Fibroblast of the aortic adventitia (primary cell): Measurements from ENCODE around the gene DENND1A. TPM values are rescaled to one million over a fixed set of nuclear protein-coding genes. Genes with fewer than 3 reads are reported as not detected.

ENCODE experiments used
- DNase-seq: peaks from one replicate; pipeline ENCODE4 v3.0.0-alpha.2; 2010; ENCODE audit warnings: low read depth
- H3K4me3 ChIP-seq: 2 replicates; pipeline ENCODE4 v1.5.1; 2011; ENCODE audit warnings: low read depth, mild to moderate bottlenecking, control low read depth, low read length, moderate library complexity
- total RNA-seq: library from RNA; depleted of rRNA; stranded (reverse); fragments of >200 nt; gene quantifications from 2 replicates; pipeline ENCODE4 v1.2.3, GENCODE V29; 2012; ENCODE audit warnings: low replicate concordance
- TF ChIP-seq, protein P1 (sequence below): IDR thresholded peaks from 2 replicates; pipeline ENCODE4 v1.5.1; 2011; ENCODE audit warnings: mild to moderate bottlenecking, low read length, control low read depth, inconsistent platforms; ENCODE audit not compliant: insufficient read depth

The DENND1A gene
- total RNA-seq, 1 donor, result 27.7 TPM

DNA sequence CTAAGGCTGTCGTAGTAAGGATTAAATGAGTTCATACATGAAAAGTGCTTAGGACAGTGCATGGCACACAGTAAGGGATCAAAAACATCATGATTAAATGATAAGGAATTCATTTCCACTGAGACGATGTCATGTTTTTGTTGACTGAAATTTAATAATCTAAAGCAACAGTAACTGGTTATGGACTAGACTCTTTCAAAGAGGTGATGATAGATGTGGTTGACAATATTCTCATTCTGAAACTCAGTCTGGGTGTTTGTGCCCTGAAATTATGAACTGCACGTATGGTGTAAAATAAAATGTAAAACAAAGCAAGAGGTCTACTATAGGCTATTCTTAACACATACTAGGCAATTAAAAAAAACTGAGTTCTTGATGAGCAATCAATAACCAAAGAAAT lies 280.0 kb downstream of the DENND1A start:
- H3K4me3 ChIP-seq, result no peak overlapping the region
- no peak for DNase-seq
- TF ChIP-seq, protein P1, sequence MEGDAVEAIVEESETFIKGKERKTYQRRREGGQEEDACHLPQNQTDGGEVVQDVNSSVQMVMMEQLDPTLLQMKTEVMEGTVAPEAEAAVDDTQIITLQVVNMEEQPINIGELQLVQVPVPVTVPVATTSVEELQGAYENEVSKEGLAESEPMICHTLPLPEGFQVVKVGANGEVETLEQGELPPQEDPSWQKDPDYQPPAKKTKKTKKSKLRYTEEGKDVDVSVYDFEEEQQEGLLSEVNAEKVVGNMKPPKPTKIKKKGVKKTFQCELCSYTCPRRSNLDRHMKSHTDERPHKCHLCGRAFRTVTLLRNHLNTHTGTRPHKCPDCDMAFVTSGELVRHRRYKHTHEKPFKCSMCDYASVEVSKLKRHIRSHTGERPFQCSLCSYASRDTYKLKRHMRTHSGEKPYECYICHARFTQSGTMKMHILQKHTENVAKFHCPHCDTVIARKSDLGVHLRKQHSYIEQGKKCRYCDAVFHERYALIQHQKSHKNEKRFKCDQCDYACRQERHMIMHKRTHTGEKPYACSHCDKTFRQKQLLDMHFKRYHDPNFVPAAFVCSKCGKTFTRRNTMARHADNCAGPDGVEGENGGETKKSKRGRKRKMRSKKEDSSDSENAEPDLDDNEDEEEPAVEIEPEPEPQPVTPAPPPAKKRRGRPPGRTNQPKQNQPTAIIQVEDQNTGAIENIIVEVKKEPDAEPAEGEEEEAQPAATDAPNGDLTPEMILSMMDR, result no peak

DNA sequence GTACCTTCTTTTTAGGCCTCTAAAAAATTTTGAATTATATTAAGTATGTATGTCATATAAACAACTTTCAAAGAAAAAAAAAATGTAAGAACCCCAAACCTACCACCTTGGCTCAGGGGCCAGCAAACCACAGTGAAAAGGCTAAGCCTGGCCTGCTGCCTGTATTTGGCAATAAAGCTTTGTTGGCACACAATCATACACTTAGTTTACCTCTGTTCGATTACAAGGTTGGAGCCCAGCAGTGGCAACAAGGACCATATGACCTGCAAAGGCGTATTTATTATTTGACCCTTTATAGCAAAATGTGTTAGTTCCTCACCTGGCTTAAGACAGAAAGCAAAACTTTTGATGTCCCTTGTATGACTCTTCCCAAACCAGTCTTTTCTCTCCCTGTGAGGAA lies 282.8 kb downstream of the DENND1A start:
- H3K4me3 ChIP-seq, result no peak overlapping the region
- TF ChIP-seq, protein P1, result no peak
- no peak for DNase-seq

DNA sequence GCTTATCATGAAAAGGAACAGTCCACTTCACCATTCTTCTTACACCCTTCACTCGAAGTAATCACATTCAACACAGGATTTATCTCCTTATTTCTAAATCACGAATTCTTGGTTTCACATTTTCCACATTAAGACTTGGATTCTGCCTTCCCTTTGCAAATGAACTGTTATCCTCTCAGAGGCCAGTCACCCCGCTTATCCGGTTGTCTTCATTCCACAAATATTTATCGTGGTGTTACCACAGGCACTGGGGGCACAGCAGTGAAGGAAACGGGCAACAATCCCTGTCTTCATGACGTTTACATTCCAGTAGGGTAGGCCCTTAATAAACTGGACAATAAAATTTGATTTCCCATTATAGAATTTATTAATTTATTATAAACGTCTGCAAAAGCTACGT lies 284.2 kb downstream of the DENND1A start:
- DNase-seq, result no peak
- TF ChIP-seq, protein P1, result no peak
- H3K4me3 ChIP-seq, result no peak overlapping the region

DNA sequence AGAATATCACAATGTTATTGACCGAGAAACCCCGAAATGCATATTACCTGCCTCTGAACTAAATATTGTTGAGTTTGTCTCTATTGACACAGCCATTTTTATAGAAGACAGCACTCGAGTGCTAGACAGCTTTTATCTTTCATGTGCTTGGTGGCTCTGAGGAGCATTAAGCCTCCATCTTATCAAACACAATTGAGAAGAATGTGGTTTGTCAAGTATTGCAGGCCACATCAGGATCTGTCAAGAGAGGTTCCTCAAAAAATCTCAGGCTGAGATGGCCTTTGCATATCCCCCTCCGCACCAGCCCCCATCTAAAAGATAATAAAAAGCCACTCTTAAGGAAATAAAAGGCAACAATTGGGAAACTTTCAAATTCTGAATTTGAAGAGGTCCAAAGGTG lies 284.8 kb downstream of the DENND1A start:
- DNase-seq, result no peak
- H3K4me3 ChIP-seq, result no peak overlapping the region
- TF ChIP-seq, protein P1, result no peak

DNA sequence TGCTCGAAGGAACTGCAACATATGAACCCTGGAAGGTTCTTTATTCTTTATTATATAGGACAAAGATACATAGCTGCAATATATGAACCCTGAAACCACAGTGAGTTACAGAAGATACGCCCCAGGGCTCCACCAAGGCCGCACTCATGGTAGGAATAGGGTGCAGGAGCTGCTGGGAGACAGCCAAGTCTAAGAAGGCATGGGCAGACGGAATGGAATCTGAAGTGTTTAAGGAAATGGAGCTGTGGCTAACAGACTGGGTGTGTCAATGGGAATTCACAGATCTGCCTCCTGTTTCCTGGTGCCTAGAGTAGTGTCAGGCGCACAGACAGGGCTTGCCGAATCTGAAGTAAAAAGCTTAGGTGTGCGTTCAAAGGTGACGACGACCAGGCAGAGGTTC lies 286.4 kb downstream of the DENND1A start:
- H3K4me3 ChIP-seq, result no peak overlapping the region
- no peak for DNase-seq
- TF ChIP-seq, protein P1, result no peak

DNA sequence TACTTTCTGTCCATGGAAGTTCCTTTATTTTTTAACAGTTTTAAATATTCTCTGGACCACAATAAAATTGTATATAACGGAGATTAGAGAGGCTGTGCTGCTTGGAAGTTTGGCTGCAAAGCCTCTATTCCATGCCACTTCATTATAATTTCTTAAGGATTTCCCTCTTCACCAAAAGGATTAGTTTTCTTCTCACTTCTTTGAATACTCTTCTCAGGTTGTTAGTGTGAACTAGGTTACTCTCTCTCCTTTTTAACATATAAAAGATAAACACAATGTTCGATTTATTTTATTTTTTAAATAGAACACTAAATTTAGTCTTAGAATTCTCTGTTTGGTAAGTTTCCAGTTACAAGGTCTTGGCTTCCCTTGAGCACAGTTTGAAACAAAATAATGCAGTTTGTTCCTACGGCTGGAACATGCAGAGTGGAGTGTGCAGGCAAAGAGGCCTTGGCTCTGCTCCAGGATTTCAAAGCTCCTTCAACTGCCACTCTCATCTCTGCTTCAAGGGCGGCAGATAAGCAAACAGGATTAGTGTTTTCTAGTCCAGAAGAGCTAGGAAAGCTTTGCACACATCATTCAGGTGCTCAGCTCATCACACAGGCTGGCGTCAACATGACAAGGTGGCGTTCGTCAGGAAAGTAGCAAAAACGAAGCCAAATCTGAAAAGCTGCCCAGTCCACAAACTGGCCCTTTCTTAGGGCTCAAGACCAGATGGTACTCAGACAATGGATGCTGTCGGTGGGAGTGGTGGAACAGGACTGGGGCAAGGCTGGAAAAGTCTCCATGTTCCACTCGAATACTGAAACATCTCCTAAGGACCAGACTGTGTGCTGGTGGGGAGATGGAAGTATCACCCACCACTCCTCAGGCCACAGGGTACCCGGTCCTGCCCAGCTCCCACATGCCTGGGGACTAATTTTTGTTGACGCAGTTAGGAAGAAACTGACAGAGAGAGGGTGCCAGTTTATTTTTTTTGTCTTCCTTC lies 287.3 kb downstream of the DENND1A start:
- peak; percentile 23 for DNase-seq
- no peak overlapping the region for H3K4me3 ChIP-seq
- TF ChIP-seq, protein P1, result no peak
